Measurements from ENCODE around the gene ISYNA1. TPM values are rescaled to one million over a fixed set of nuclear protein-coding genes. Genes with fewer than 3 reads are reported as not detected.

ISYNA1 gene
- total and polyA plus RNA-seq, 2 of the 4 experiments (the other 2 are of a cell fraction), result 3.4 to 24.7 TPM

GRCh38 chr19:18475762-18476331 lies 37.9 kb upstream of the ISYNA1 start:
- BruUV-seq (replicated peaks), result no TSS peak
- peaks cover 57% of the 10 kb centered on the region for H4K20me1 ChIP-seq (ENCODE audit: insufficient read depth, low read length)

More at GRCh38 chr19:18475762-18476331, 37.9 kb upstream of the ISYNA1 start:
- peaks cover 42% of the 10 kb centered on the region for H3K9me1 ChIP-seq (ENCODE audit: insufficient read depth, low read length)
- H3K4ac ChIP-seq (ENCODE audit: low read depth, low read length), result no peak overlapping the region
- no peaks in the 10 kb centered on the region for H3K9me3 ChIP-seq (ENCODE audit: control insufficient read depth, insufficient read depth, low read length)
- no peak overlapping the region for H2AFZ ChIP-seq (replicated peaks; ENCODE audit: low read length, poor library complexity)
- H2AK5ac ChIP-seq (ENCODE audit: low read depth, low read length), result no peak overlapping the region; the same call in 1 of the 2 replicates
- in situ Hi-C loops (cut with MboI; ENCODE audit: low sequenced_read_pairs) (no loop called here), intact Hi-C loops (cut with micrococcal nuclease) (no loop called here), dilution Hi-C loops (cut with HindIII; ENCODE audit: low sequenced_read_pairs, unreplicated experiment) (no loop called here)
- no peaks in the 10 kb centered on the region for H3K27me3 ChIP-seq (ENCODE audit: control insufficient read depth, insufficient read depth, low read length)
- DNase-seq, result no peak
- no peak overlapping the region for H2BK20ac ChIP-seq (ENCODE audit: low read depth, low read length)
- no peak overlapping the region for H3K4me2 ChIP-seq (ENCODE audit: low read depth, low read length)
- CTCF ChIA-PET, result no interaction called here
- no peak overlapping the region for H3K27ac ChIP-seq (ENCODE audit: insufficient read depth, low read length)
- H3K4me1 ChIP-seq (ENCODE audit: control insufficient read depth, insufficient read depth, low read length), result peaks cover 37% of the 10 kb centered on the region
- H3K56ac ChIP-seq (ENCODE audit: extremely low read depth, insufficient read depth, low read length), result no peak overlapping the region
- H4K5ac ChIP-seq (ENCODE audit: low read depth, low read length), result no peak overlapping the region
- no peak overlapping the region for H2BK15ac ChIP-seq (ENCODE audit: low read depth, low read length)
- H3K79me1 ChIP-seq (ENCODE audit: low read depth in 1 of 2, low read length in 2 of 2), result peaks cover 30 to 96% of the 10 kb centered on the region in 2 experiments
- no peak for ATAC-seq (ENCODE audit: low read depth)
- no peak overlapping the region for H3K9ac ChIP-seq (ENCODE audit: low read depth, low read length)
- no peak overlapping the region; the same call in 1 of the 2 replicates for H2BK120ac ChIP-seq (ENCODE audit: low read depth, low read length)
- no peak for TF ChIP-seq FOS (IDR thresholded peaks at IDR 0.05; ENCODE audit: low read depth, low read length)
- TF ChIP-seq CHD1 (IDR thresholded peaks at IDR 0.05; ENCODE audit: low read depth, low read length), result no peak
- TF ChIP-seq MAZ (IDR thresholded peaks at IDR 0.05; ENCODE audit: borderline replicate concordance, low read depth, low read length), result no peak
- TF ChIP-seq MXI1 (IDR thresholded peaks at IDR 0.05; ENCODE audit: borderline replicate concordance, low read depth, low read length), result no peak
- no peak for TF ChIP-seq ELK1 (IDR thresholded peaks at IDR 0.05; ENCODE audit: borderline replicate concordance, low read depth, low read length)
- no peak for TF ChIP-seq CEBPB (IDR thresholded peaks at IDR 0.05; ENCODE audit: low read depth, low read length)
- TF ChIP-seq RFX5 (IDR thresholded peaks at IDR 0.05; ENCODE audit: low read depth, low read length), result no peak
- no peak for TF ChIP-seq SMC3 (IDR thresholded peaks at IDR 0.05; ENCODE audit: low read depth, low read length)
- no peak for TF ChIP-seq CTCF (conservative IDR thresholded peaks at IDR 0.05; ENCODE audit: low read depth, low read length)
- no peak for TF ChIP-seq MAFK (IDR thresholded peaks at IDR 0.05; ENCODE audit: low read depth, low read length)
- H4K8ac ChIP-seq (ENCODE audit: low read depth in 2 of 2, low read length in 2 of 2), result no peak overlapping the region
- peak overlapping the region; percentile 3 for H2BK5ac ChIP-seq (ENCODE audit: low read depth, low read length, poor library complexity, severe bottlenecking)
- no peak overlapping the region for H2AK9ac ChIP-seq (replicated peaks; ENCODE audit: low read depth, low read length, poor library complexity)
- H3K18ac ChIP-seq (ENCODE audit: low read depth, low read length), result no peak overlapping the region
- POLR2A ChIA-PET (ENCODE audit: unreplicated experiment), result no interaction called here
- no peak overlapping the region for H4K91ac ChIP-seq (ENCODE audit: insufficient read depth, low read depth, low read length)
- H3K23ac ChIP-seq (ENCODE audit: low read depth, low read length), result no peak overlapping the region
- 59% methylated on average over 10 of the region's 19 CpGs; no CpG with 5 or more reads in 1 of the 2 experiments for WGBS, 2 experiments (ENCODE audit: extremely low coverage in 2 of 2, insufficient read length in 1 of 2)
- peaks cover 9% of the 10 kb centered on the region; the same call in 1 of the 2 replicates for H3K36me3 ChIP-seq (ENCODE audit: control insufficient read depth, insufficient read depth, low read length)
- no peak overlapping the region for H3K14ac ChIP-seq (replicated peaks; ENCODE audit: low read depth, low read length)
- H3K4me3 ChIP-seq (ENCODE audit: insufficient read depth, low read depth, low read length), result no peak overlapping the region
